ENCODE measurements around the gene GUCY2C.
A peak's percentile ranks its signal among the peaks of the same experiment; 100 is the strongest.

The GUCY2C gene

GRCh38 chr12:14567351-14568162, 128.8 kb downstream of the GUCY2C start, which contains the start of gene PLBD1:
Gene PLBD1, minus strand, starts transcription at chr12:14567883. Its CDS starts 187 bp downstream, at chr12:14567696.
- Histone ChIP-seq H3K36me3 (ENCODE audit: insufficient read depth, low read length) (no peaks in the 10 kb centered on the region), H3K9me3 (ENCODE audit: low read length) (no peaks in the 10 kb centered on the region), H3K4me1 (ENCODE audit: insufficient read depth, low read length) (peaks cover 3% of the 10 kb centered on the region), H3K9ac (ENCODE audit: low read length) (peak within 1 kb of the TSS; percentile 44), H3K27ac (ENCODE audit: low read depth, low read length) (peak within 1 kb of the TSS; percentile 82), H3K27me3 (ENCODE audit: control insufficient read depth in 1 of 2, insufficient read depth in 2 of 2, low read length in 2 of 2) (no peaks in the 10 kb centered on the region), H3K4me3 (ENCODE audit: low read depth in 1 of 2, low read length in 2 of 2) (peak within 1 kb of the TSS; percentile 50 to 65)

GRCh38 chr12:14564336-14564959, 132.0 kb downstream of the GUCY2C start:
- Histone ChIP-seq H3K4me3 (ENCODE audit: low read depth in 1 of 2, low read length in 2 of 2) (no peak overlapping the region), H3K9me3 (ENCODE audit: low read length) (no peaks in the 10 kb centered on the region), H3K9ac (ENCODE audit: low read length) (no peak overlapping the region), H3K27ac (ENCODE audit: low read depth, low read length) (no peak overlapping the region), H3K36me3 (ENCODE audit: insufficient read depth, low read length) (no peaks in the 10 kb centered on the region), H3K27me3 (ENCODE audit: control insufficient read depth in 1 of 2, insufficient read depth in 2 of 2, low read length in 2 of 2) (no peaks in the 10 kb centered on the region), H3K4me1 (ENCODE audit: insufficient read depth, low read length) (peaks cover 3% of the 10 kb centered on the region)

- H3K4me3 ChIP-seq (ENCODE audit: low read depth in 1 of 2, low read length in 2 of 2) = no peak overlapping the region
- H3K9ac ChIP-seq (ENCODE audit: low read length) = no peak overlapping the region
- peaks cover under 1% of the 10 kb centered on the region for H3K4me1 ChIP-seq (ENCODE audit: insufficient read depth, low read length)
- H3K27me3 ChIP-seq (ENCODE audit: control insufficient read depth in 1 of 2, insufficient read depth in 2 of 2, low read length in 2 of 2) = no peaks in the 10 kb centered on the region
- H3K27ac ChIP-seq (ENCODE audit: low read depth, low read length) = no peak overlapping the region
- no peaks in the 10 kb centered on the region for H3K36me3 ChIP-seq (ENCODE audit: insufficient read depth, low read length)
- H3K9me3 ChIP-seq (ENCODE audit: low read length) = no peaks in the 10 kb centered on the region
These were observed 133.4 kb downstream of the GUCY2C start for GRCh38 chr12:14563046-14563445.
